WTC11 (cell line): ENCODE results near the gene CD109. TPM values are rescaled to one million over a fixed set of nuclear protein-coding genes. Genes with fewer than 3 reads are reported as not detected.
A peak's percentile ranks its signal among the peaks of the same experiment; 100 is the strongest.

Experiments
- CREM ChIP-seq: sonication (generic); formaldehyde crosslinking; IDR thresholded peaks from 2 replicates; pipeline ENCODE4 v1.8.1; 2022; ENCODE audit warnings: mild to moderate bottlenecking, missing genetic modification reagents, moderate library complexity
- ETV6 ChIP-seq: sonication (generic); formaldehyde crosslinking; IDR thresholded peaks from 2 replicates; pipeline ENCODE4 v1.8.1; 2022; ENCODE audit warnings: mild to moderate bottlenecking, missing genetic modification reagents
- GABPB1 ChIP-seq: sonication (generic); formaldehyde crosslinking; IDR thresholded peaks from 2 replicates; pipeline ENCODE4 v1.8.1; 2023; ENCODE audit warnings: mild to moderate bottlenecking, missing genetic modification reagents
- GRHL2 ChIP-seq: fragments of 250-450 bp; sonication (Bioruptor Pico); IDR thresholded peaks from 2 replicates; pipeline ENCODE4 v1.8.0; 2022; ENCODE audit warnings: mild to moderate bottlenecking, moderate library complexity; ENCODE audit not compliant: insufficient replicate concordance, severe bottlenecking
- MXD4 ChIP-seq: fragments of 250-450 bp; sonication (Bioruptor Pico); IDR thresholded peaks from 2 replicates; pipeline ENCODE4 v1.8.0; 2021; ENCODE audit warnings: mild to moderate bottlenecking, moderate library complexity, borderline replicate concordance
- NFATC4 ChIP-seq: fragments of 250-450 bp; sonication (Bioruptor Pico); IDR thresholded peaks from 2 replicates; pipeline ENCODE4 v1.9.0; 2021; ENCODE audit warnings: mild to moderate bottlenecking
- NR3C1 ChIP-seq: sonication (generic); formaldehyde crosslinking; conservative IDR thresholded peaks from 2 replicates; pipeline ENCODE4 v1.8.1; 2023; ENCODE audit warnings: low read depth, mild to moderate bottlenecking, missing genetic modification reagents
- SMAD4 ChIP-seq: sonication (generic); formaldehyde crosslinking; IDR thresholded peaks from 2 replicates; pipeline ENCODE4 v1.8.0; 2022; ENCODE audit warnings: mild to moderate bottlenecking, missing genetic modification reagents
- TCF7 ChIP-seq: sonication (generic); formaldehyde crosslinking; IDR thresholded peaks from 2 replicates; pipeline ENCODE4 v1.8.0; 2022; ENCODE audit warnings: mild to moderate bottlenecking, low read depth, missing genetic modification reagents, moderate library complexity
- TP53 ChIP-seq: sonication (generic); formaldehyde crosslinking; IDR thresholded peaks from 2 replicates; pipeline ENCODE4 v1.8.1; 2023; ENCODE audit warnings: mild to moderate bottlenecking, missing genetic modification reagents
- ZNF263 ChIP-seq: sonication (generic); formaldehyde crosslinking; IDR thresholded peaks from 2 replicates; pipeline ENCODE4 v1.8.1; 2022; ENCODE audit warnings: low read depth, mild to moderate bottlenecking, moderate library complexity, missing genetic modification reagents
- ZNF317 ChIP-seq: sonication (generic); formaldehyde crosslinking; IDR thresholded peaks from 2 replicates; pipeline ENCODE4 v1.8.1; 2023; ENCODE audit warnings: low read depth, mild to moderate bottlenecking, moderate library complexity, missing genetic modification reagents, borderline replicate concordance
- ZNF396 ChIP-seq: fragments of 250-450 bp; sonication (Bioruptor Pico); IDR thresholded peaks from 2 replicates; pipeline ENCODE4 v1.8.0; 2021; ENCODE audit warnings: mild to moderate bottlenecking, moderate library complexity, borderline replicate concordance
- ZNF671 ChIP-seq: fragments of 250-450 bp; sonication (Bioruptor Pico); IDR thresholded peaks from 2 replicates; pipeline ENCODE4 v1.8.0; 2021; ENCODE audit warnings: mild to moderate bottlenecking
- total RNA-seq: library from RNA; stranded (reverse); gene quantifications from 3 replicates; pipeline ENCODE4 v1.2.3, GENCODE V29; 2021
- TF ChIP-seq, protein P1 (sequence below): sonication (generic); formaldehyde crosslinking; IDR thresholded peaks from 2 replicates; pipeline ENCODE4 v1.8.0; 2022; ENCODE audit warnings: mild to moderate bottlenecking, missing genetic modification reagents
- TF ChIP-seq, protein P2 (sequence below): sonication (generic); formaldehyde crosslinking; IDR thresholded peaks from 2 replicates; pipeline ENCODE4 v1.8.1; 2023; ENCODE audit warnings: mild to moderate bottlenecking, missing genetic modification reagents, moderate library complexity
- TF ChIP-seq, protein P3 (sequence below): fragments of 250-450 bp; sonication (Bioruptor Pico); IDR thresholded peaks from 2 replicates; pipeline ENCODE4 v2.1.2; 2022; ENCODE audit warnings: mild to moderate bottlenecking, moderate library complexity
- TF ChIP-seq, protein P4 (sequence below): sonication (generic); formaldehyde crosslinking; IDR thresholded peaks from 2 replicates; pipeline ENCODE4 v1.8.0; 2023; ENCODE audit warnings: mild to moderate bottlenecking, missing genetic modification reagents
- TF ChIP-seq, protein P5 (sequence below): sonication (generic); formaldehyde crosslinking; IDR thresholded peaks from 2 replicates; pipeline ENCODE4 v1.8.0; 2022; ENCODE audit warnings: mild to moderate bottlenecking, missing genetic modification reagents
- TF ChIP-seq, protein P6 (sequence below): sonication (generic); formaldehyde crosslinking; IDR thresholded peaks from 2 replicates; pipeline ENCODE4 v1.8.1; 2023; ENCODE audit warnings: mild to moderate bottlenecking, missing genetic modification reagents
- TF ChIP-seq, protein P7 (sequence below): sonication (generic); formaldehyde crosslinking; IDR thresholded peaks from 2 replicates; pipeline ENCODE4 v1.8.0; 2022; ENCODE audit warnings: mild to moderate bottlenecking, missing genetic modification reagents
- TF ChIP-seq, protein P8 (sequence below): fragments of 200-600 bp; IDR thresholded peaks from 2 replicates; pipeline ENCODE4 v1.8.0; 2022; ENCODE audit warnings: antibody characterized with exemption

The CD109 gene
- total RNA-seq, 1 experiment from 2014 or later: 4.5 TPM

DNA sequence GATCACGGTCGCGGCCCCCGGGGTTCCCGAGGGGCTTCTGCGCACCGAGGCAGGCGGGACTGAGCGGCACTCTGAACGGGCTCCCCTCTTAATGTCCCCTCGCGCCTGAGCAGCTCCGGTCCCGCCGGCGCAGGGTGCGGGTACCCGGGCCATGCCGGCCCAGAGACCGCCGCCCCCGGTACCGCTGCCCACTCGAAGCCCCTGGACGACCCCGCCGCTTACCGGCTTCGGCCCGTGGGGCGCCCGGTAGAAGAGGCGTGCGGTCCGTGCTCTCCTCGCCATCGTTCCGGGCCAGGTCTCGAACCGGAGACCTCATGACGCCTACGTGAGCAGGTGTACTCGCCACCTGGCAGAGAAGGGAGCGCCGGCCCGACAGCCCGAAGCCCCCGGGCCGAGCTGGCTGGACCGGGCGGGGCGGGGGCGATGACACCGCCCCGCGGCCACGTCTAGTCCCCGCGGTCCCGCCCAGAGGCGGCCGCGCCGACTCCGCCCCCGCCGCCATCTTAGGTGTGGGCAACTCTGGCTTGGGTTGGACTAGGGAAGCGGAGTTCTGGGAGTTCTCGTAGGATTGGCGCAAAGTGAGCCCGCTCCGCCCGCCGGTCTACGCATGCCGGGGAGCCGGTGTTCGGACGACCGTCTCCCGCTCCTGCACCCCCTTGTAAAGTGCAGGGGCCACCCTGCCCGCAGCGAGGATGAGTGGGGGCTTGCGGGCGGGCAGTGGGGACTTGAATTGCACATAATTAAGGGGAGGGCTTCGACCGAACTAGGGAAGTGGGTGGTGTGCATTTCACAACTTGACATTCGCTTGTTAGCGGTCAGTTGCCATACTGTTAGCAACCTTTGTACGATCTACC is 42.2 kb upstream of the CD109 start, which contains the start of gene SLC17A5 (continued):
- TF ChIP-seq, protein P1, sequence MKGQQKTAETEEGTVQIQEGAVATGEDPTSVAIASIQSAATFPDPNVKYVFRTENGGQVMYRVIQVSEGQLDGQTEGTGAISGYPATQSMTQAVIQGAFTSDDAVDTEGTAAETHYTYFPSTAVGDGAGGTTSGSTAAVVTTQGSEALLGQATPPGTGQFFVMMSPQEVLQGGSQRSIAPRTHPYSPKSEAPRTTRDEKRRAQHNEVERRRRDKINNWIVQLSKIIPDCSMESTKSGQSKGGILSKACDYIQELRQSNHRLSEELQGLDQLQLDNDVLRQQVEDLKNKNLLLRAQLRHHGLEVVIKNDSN (CRISPR knock-in tag): peak; percentile 62; the same call in 1 of the 2 replicates
- TF ChIP-seq, protein P2, sequence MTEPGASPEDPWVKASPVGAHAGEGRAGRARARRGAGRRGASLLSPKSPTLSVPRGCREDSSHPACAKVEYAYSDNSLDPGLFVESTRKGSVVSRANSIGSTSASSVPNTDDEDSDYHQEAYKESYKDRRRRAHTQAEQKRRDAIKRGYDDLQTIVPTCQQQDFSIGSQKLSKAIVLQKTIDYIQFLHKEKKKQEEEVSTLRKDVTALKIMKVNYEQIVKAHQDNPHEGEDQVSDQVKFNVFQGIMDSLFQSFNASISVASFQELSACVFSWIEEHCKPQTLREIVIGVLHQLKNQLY (CRISPR knock-in tag): no peak
- TF ChIP-seq TCF7 (CRISPR knock-in tag) (no peak), TP53 (0 out of 2 replicates have a peak, but pooled peaks have one; percentile 62), ZNF317 (CRISPR knock-in tag) (no peak), ZNF263 (CRISPR knock-in tag) (no peak), CREM (CRISPR knock-in tag) (peak; percentile 61; the same call in 1 of the 2 replicates), NR3C1 (CRISPR knock-in tag) (no peak), GRHL2 (CRISPR knock-in tag) (no peak), ETV6 (CRISPR knock-in tag) (peak; percentile 38), NFATC4 (no peak), ZNF396 (CRISPR knock-in tag) (no peak), GABPB1 (CRISPR knock-in tag) (0 out of 2 replicates have a peak, but pooled peaks have one; percentile 34), MXD4 (no peak), SMAD4 (CRISPR knock-in tag) (no peak), ZNF671 (CRISPR knock-in tag) (no peak)
- TF ChIP-seq, protein P3, sequence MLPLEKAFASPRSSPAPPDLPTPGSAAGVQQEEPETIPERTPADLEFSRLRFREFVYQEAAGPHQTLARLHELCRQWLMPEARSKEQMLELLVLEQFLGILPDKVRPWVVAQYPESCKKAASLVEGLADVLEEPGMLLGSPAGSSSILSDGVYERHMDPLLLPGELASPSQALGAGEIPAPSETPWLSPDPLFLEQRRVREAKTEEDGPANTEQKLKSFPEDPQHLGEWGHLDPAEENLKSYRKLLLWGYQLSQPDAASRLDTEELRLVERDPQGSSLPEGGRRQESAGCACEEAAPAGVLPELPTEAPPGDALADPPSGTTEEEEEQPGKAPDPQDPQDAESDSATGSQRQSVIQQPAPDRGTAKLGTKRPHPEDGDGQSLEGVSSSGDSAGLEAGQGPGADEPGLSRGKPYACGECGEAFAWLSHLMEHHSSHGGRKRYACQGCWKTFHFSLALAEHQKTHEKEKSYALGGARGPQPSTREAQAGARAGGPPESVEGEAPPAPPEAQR: no peak
- TF ChIP-seq, protein P4, sequence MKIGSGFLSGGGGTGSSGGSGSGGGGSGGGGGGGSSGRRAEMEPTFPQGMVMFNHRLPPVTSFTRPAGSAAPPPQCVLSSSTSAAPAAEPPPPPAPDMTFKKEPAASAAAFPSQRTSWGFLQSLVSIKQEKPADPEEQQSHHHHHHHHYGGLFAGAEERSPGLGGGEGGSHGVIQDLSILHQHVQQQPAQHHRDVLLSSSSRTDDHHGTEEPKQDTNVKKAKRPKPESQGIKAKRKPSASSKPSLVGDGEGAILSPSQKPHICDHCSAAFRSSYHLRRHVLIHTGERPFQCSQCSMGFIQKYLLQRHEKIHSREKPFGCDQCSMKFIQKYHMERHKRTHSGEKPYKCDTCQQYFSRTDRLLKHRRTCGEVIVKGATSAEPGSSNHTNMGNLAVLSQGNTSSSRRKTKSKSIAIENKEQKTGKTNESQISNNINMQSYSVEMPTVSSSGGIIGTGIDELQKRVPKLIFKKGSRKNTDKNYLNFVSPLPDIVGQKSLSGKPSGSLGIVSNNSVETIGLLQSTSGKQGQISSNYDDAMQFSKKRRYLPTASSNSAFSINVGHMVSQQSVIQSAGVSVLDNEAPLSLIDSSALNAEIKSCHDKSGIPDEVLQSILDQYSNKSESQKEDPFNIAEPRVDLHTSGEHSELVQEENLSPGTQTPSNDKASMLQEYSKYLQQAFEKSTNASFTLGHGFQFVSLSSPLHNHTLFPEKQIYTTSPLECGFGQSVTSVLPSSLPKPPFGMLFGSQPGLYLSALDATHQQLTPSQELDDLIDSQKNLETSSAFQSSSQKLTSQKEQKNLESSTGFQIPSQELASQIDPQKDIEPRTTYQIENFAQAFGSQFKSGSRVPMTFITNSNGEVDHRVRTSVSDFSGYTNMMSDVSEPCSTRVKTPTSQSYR (CRISPR knock-in tag): no peak
- TF ChIP-seq, protein P5, sequence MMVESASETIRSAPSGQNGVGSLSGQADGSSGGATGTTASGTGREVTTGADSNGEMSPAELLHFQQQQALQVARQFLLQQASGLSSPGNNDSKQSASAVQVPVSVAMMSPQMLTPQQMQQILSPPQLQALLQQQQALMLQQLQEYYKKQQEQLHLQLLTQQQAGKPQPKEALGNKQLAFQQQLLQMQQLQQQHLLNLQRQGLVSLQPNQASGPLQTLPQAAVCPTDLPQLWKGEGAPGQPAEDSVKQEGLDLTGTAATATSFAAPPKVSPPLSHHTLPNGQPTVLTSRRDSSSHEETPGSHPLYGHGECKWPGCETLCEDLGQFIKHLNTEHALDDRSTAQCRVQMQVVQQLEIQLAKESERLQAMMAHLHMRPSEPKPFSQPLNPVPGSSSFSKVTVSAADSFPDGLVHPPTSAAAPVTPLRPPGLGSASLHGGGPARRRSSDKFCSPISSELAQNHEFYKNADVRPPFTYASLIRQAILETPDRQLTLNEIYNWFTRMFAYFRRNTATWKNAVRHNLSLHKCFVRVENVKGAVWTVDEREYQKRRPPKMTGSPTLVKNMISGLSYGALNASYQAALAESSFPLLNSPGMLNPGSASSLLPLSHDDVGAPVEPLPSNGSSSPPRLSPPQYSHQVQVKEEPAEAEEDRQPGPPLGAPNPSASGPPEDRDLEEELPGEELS (CRISPR knock-in tag): no peak; the same call in 1 of the 2 replicates
- TF ChIP-seq, protein P6, sequence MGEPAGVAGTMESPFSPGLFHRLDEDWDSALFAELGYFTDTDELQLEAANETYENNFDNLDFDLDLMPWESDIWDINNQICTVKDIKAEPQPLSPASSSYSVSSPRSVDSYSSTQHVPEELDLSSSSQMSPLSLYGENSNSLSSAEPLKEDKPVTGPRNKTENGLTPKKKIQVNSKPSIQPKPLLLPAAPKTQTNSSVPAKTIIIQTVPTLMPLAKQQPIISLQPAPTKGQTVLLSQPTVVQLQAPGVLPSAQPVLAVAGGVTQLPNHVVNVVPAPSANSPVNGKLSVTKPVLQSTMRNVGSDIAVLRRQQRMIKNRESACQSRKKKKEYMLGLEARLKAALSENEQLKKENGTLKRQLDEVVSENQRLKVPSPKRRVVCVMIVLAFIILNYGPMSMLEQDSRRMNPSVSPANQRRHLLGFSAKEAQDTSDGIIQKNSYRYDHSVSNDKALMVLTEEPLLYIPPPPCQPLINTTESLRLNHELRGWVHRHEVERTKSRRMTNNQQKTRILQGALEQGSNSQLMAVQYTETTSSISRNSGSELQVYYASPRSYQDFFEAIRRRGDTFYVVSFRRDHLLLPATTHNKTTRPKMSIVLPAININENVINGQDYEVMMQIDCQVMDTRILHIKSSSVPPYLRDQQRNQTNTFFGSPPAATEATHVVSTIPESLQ: no peak
- TF ChIP-seq, protein P7, sequence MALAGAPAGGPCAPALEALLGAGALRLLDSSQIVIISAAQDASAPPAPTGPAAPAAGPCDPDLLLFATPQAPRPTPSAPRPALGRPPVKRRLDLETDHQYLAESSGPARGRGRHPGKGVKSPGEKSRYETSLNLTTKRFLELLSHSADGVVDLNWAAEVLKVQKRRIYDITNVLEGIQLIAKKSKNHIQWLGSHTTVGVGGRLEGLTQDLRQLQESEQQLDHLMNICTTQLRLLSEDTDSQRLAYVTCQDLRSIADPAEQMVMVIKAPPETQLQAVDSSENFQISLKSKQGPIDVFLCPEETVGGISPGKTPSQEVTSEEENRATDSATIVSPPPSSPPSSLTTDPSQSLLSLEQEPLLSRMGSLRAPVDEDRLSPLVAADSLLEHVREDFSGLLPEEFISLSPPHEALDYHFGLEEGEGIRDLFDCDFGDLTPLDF: no peak
- TF ChIP-seq, protein P8, sequence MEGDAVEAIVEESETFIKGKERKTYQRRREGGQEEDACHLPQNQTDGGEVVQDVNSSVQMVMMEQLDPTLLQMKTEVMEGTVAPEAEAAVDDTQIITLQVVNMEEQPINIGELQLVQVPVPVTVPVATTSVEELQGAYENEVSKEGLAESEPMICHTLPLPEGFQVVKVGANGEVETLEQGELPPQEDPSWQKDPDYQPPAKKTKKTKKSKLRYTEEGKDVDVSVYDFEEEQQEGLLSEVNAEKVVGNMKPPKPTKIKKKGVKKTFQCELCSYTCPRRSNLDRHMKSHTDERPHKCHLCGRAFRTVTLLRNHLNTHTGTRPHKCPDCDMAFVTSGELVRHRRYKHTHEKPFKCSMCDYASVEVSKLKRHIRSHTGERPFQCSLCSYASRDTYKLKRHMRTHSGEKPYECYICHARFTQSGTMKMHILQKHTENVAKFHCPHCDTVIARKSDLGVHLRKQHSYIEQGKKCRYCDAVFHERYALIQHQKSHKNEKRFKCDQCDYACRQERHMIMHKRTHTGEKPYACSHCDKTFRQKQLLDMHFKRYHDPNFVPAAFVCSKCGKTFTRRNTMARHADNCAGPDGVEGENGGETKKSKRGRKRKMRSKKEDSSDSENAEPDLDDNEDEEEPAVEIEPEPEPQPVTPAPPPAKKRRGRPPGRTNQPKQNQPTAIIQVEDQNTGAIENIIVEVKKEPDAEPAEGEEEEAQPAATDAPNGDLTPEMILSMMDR: no peak
